ENCODE results near the gene ASXL2. TPM values are rescaled to one million over a fixed set of nuclear protein-coding genes. Genes with fewer than 3 reads are reported as not detected.

ASXL2 gene
- total RNA-seq, 1 donor from 2014 or later = 19.9 TPM

- no peaks in the 10 kb centered on the region for H3K36me3 Mint-ChIP-seq (ENCODE audit: unreplicated experiment)
- no peak for DNase-seq
- TF ChIP-seq CTCF (IDR thresholded peaks at IDR 0.05; ENCODE audit: partially characterized antibody, unreplicated experiment) = no peak
- peaks cover 4% of the 10 kb centered on the region for H3K27me3 Mint-ChIP-seq (ENCODE audit: unreplicated experiment)
- no peaks in the 10 kb centered on the region for H3K9me3 Mint-ChIP-seq (ENCODE audit: unreplicated experiment)
- H3K4me1 Mint-ChIP-seq (ENCODE audit: low read depth, unreplicated experiment) = peaks cover 1% of the 10 kb centered on the region
- no peak overlapping the region for H3K27ac Mint-ChIP-seq (ENCODE audit: unreplicated experiment)
- H3K4me3 Mint-ChIP-seq (ENCODE audit: unreplicated experiment) = no peak overlapping the region
Observed at GRCh38 chr2:25692737-25693445, 185.4 kb downstream of the ASXL2 start.

- TF ChIP-seq CTCF (IDR thresholded peaks at IDR 0.05; ENCODE audit: partially characterized antibody, unreplicated experiment) = no peak
- no peaks in the 10 kb centered on the region for H3K36me3 Mint-ChIP-seq (ENCODE audit: unreplicated experiment)
- H3K4me3 Mint-ChIP-seq (ENCODE audit: unreplicated experiment) = no peak overlapping the region
- no peak for DNase-seq
- H3K27ac Mint-ChIP-seq (ENCODE audit: unreplicated experiment) = no peak overlapping the region
- peaks cover 1% of the 10 kb centered on the region for H3K4me1 Mint-ChIP-seq (ENCODE audit: low read depth, unreplicated experiment)
- peaks cover 4% of the 10 kb centered on the region for H3K27me3 Mint-ChIP-seq (ENCODE audit: unreplicated experiment)
- H3K9me3 Mint-ChIP-seq (ENCODE audit: unreplicated experiment) = no peaks in the 10 kb centered on the region
Observed at GRCh38 chr2:25692143-25692542, 186.1 kb downstream of the ASXL2 start.

GRCh38 chr2:25690058-25690457 lies 188.2 kb downstream of the ASXL2 start:
- H3K4me1 Mint-ChIP-seq (ENCODE audit: low read depth, unreplicated experiment) = peaks cover 2% of the 10 kb centered on the region
- H3K27me3 Mint-ChIP-seq (ENCODE audit: unreplicated experiment) = peaks cover 4% of the 10 kb centered on the region
- no peak overlapping the region for H3K4me3 Mint-ChIP-seq (ENCODE audit: unreplicated experiment)
- no peaks in the 10 kb centered on the region for H3K36me3 Mint-ChIP-seq (ENCODE audit: unreplicated experiment)
- DNase-seq = no peak
- TF ChIP-seq CTCF (IDR thresholded peaks at IDR 0.05; ENCODE audit: partially characterized antibody, unreplicated experiment) = no peak
- peaks cover 1% of the 10 kb centered on the region for H3K9me3 Mint-ChIP-seq (ENCODE audit: unreplicated experiment)
- no peak overlapping the region for H3K27ac Mint-ChIP-seq (ENCODE audit: unreplicated experiment)

- Mint-ChIP-seq H3K36me3 (ENCODE audit: unreplicated experiment) (no peaks in the 10 kb centered on the region), H3K4me3 (ENCODE audit: unreplicated experiment) (no peak overlapping the region)
- no peak for TF ChIP-seq CTCF (IDR thresholded peaks at IDR 0.05; ENCODE audit: partially characterized antibody, unreplicated experiment)
Observed at GRCh38 chr2:25688236-25688635, 190.1 kb downstream of the ASXL2 start.

GRCh38 chr2:25685741-25686140 lies 192.5 kb downstream of the ASXL2 start:
- no peak overlapping the region for H3K27ac Mint-ChIP-seq (ENCODE audit: unreplicated experiment)
- H3K36me3 Mint-ChIP-seq (ENCODE audit: unreplicated experiment) = no peaks in the 10 kb centered on the region

More at GRCh38 chr2:25688236-25688635, 190.1 kb downstream of the ASXL2 start:
- peaks cover 2% of the 10 kb centered on the region for H3K27me3 Mint-ChIP-seq (ENCODE audit: unreplicated experiment)
- peaks cover 1% of the 10 kb centered on the region for H3K9me3 Mint-ChIP-seq (ENCODE audit: unreplicated experiment)
- no peak overlapping the region for H3K27ac Mint-ChIP-seq (ENCODE audit: unreplicated experiment)
- peaks cover 2% of the 10 kb centered on the region for H3K4me1 Mint-ChIP-seq (ENCODE audit: low read depth, unreplicated experiment)
- no peak for DNase-seq

More at GRCh38 chr2:25685741-25686140, 192.5 kb downstream of the ASXL2 start:
- Mint-ChIP-seq H3K4me3 (ENCODE audit: unreplicated experiment) (no peak overlapping the region), H3K27me3 (ENCODE audit: unreplicated experiment) (peaks cover 2% of the 10 kb centered on the region), H3K9me3 (ENCODE audit: unreplicated experiment) (peaks cover 1% of the 10 kb centered on the region), H3K4me1 (ENCODE audit: low read depth, unreplicated experiment) (peaks cover 1% of the 10 kb centered on the region)
- no peak for DNase-seq
- TF ChIP-seq CTCF (IDR thresholded peaks at IDR 0.05; ENCODE audit: partially characterized antibody, unreplicated experiment) = no peak

All from glutamatergic neuron (in vitro differentiated cells).